ENCODE measurements around the gene CHD5.

The CHD5 gene

GRCh38 chr1:6200188-6200809 is 20.2 kb upstream of the CHD5 start:
- DNase-seq, result no peak

DNA sequence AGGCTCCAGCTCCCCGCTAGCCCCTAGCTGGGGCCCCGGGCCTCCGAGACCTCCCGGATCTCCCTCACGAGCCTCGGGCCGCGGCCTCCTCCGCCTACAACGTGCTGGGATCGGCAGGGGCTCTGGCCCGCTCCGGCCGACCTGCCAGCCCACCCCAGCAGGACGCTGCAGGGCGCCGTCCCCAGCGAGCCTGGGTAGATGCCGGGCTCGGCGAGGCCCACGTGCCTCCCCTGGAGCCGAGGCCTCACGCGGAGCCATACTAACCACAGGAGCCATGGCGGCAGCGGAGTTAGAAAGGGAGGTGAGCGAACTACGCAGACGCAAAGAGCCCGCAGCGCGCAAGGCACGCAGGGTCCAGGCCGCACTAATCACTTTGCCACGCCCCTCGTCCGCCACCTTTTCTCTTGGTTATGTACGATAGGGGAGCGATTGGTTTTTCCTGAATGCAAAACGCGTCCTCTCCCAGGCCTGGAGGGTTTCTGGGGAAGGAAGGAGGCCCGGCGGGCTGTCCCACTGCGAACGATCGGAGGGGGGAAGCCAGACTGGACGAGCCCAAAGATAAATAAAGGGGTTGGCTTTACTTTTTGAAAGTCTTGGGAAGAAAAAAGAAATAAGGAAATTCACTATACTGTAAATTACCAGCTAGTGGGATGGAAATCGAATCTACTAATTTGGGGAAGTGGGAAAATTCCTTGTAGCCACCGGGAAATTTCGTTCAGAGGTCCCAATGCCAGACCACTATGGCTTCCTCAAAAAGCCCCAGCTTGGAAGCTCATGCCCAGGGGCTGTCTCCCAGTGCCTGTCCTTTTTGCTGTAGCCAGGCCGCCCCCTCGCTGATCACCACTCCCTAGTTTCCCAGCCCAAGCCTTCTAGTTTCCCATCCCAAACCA is 19.4 kb upstream of the CHD5 start, which contains the start of gene RPL22:
Gene RPL22, minus strand, starts transcription at position 298 of the 890 bp plus-strand sequence. Its CDS starts 22 bp downstream, at position 276.
- DNase-seq, result peak; percentile 98

GRCh38 chr1:6198646-6199297 is 18.7 kb upstream of the CHD5 start:
- no peak for DNase-seq

DNA sequence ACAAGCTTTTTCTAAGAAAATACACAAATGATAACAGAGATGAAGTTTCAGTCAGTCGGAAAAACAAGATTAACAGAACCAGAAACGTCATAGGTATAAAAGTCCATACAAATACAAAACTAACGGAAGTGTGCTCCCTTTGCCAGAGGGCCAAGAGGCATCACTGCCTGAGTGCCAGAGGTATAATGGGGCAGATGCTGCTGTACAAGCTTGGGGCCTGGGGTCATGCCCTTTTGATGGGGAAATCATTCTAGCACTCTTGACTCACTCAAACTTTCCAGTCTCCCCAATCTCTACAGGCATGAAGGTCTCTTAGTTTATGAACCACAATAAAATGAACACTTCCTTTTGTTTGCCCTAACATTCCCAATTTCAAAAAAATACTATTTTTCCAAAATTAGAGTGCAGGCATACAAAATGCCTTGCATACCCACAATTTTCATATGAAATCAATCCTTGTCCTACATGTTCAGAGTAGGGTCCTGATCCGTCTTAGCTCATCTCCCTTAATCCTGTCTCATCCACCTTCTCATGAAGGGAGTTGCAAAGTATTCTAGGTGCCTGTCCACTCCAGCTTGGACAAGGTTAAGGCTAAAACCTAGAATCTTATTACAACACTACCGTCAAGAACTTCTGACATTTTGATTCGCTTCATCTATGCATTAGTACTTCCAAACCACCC is 17.8 kb upstream of the CHD5 start:
- no peak for DNase-seq

DNA sequence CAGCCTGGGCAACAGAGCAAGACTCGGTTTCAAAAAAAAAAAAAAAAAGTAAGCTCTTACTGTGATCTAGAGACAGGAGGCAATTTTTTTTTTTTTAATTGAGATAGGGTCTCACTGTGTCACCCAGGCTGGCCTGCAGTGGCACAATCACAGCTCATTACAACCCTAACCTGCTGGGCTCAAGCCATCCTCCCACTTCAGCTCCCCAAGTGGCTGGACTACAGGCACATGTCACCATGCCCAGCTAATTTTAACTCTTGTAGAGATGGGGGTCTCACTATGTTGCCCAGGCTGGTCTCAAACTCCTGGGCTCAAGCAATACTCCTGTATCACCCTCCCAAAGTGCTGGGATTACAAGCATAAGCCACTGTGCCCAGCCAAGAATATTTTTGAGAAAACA is 11.8 kb upstream of the CHD5 start:
- no peak for DNase-seq

GRCh38 chr1:6188466-6188865 is 8.3 kb upstream of the CHD5 start:
- no peak for DNase-seq

- no peak for DNase-seq
Observed at GRCh38 chr1:6185635-6186382, 5.7 kb upstream of the CHD5 start.

GRCh38 chr1:6185151-6185550 is 5.0 kb upstream of the CHD5 start:
- DNase-seq, result no peak

DNA sequence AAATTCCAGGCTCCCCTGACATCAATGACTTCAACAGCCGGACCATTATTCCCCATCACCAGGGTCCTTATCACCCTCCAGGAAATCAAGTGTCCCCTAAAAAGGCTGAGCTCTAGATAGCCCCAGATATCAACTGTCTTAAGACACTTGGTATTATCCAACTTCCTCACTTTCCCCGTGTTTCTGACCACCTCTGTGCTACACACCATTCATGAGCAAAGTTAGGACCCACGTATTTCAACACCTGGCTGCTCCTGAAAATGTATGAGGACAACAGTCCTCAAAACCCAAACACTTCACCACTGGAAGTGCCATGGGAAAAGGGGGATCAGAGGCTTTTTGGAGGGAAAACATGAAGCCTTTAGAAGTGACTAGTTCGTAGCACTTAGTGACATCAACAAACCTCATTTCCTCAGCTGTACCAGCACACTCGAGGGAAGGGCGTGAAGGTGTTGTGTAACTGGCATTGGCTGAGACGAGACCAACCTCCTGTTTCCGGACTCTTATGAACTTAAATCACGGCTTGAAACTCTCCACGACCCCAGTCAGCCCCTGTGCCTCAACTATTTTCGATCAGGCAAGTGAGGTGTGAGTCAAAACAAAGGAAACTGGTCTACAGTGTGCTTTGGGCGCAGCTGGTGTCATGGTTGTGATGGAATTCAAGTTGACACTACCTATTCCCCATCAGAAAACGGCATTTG is 4.1 kb upstream of the CHD5 start:
- DNase-seq, result no peak

- DNase-seq, result no peak
Observed at GRCh38 chr1:6183520-6183989, 3.4 kb upstream of the CHD5 start.

- no peak for DNase-seq
Observed at GRCh38 chr1:6181347-6181770, 1.2 kb upstream of the CHD5 start.

- no peak for DNase-seq
Observed at GRCh38 chr1:6180707-6181311, 688 bp upstream of the CHD5 start.

DNA sequence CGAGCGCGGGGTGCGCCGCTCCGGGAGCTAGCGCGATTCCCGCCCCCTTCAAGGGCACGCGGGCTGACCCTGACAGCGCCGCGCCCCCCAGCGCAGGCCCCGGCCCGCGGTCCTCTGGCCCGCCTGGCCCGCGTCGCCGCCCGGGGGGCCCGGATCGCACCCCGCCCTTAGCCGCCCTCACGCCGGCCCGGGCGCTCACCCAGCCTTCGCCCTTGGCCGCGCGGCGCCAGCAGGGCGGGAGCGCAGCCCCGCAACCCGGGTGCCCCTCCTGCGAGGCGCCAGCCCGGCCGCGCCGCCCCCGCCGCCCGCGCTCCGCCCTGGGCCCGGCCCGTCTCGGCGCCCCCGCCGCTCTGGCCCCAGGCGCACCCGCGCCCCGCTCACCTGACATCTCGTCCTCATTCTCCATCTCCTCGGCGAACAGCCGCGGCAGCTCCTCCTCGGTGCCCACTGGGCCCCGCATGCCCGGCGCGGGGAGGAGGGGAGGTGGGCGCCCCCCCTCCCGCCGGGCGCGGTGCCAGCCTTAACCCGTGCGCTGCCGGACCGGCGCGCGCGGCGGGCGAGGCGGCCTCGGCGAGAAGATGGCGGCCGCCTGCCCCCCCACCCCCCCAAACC is 451 bp downstream of the CHD5 start:
- DNase-seq, result no peak

GRCh38 chr1:6178751-6179563 is 1.2 kb downstream of the CHD5 start:
- no peak for DNase-seq

- no peak for DNase-seq
Observed at GRCh38 chr1:6177681-6178380, 2.3 kb downstream of the CHD5 start.

GRCh38 chr1:6176779-6177178 is 3.3 kb downstream of the CHD5 start:
- no peak for DNase-seq

DNA sequence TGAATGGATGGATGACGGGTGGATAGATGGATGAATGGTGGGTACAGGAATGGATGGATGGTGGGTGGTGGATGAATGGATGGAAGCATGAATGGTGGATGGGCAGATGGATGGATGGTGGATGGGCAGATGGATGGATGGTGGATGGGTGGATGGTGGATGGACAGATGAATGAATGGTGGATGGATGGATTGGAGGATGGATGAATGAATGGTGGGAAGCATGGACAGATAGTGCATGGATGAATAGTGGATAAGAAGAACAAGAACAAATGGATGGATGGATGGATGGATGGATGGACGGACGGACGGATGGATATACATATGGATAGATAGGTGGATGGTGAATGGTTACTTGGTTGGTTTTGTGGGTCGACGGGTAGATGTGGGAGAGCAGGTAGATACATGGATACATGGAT is 4.7 kb downstream of the CHD5 start:
- DNase-seq, result no peak

DNA sequence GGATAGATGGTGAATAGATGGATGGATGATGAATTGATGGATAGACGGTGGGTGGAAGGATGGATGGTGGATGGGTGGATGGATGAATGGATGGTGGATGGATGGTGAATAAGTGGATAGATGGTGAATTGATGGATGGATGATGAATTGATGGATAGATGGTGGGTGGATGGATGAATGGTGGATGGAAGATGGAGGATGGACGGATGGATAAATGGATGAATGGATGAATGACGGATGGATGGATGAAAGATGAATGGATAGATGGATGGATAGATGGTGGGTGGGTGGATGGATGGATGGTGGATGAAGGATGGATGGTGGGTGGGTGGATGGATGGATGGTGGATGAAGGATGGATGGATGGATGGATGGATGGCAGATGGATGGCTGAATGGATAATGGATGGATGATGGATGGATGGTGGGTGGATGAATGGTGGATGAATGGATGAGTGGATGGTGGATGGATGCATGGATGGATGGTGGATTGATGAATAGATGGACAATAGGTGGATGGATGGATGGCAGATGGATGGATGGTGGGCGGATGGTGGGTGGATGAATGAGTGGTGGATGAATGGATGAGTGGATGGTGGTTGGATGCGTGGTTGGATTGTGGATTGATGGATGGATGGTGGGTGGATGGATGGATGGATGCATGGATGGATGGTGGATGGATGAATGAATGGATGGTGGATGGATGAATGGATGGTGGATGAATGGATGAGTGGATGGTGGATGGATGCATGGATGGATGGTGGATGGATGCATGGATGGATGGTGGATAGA is 5.3 kb downstream of the CHD5 start:
- no peak for DNase-seq
